Measurements from ENCODE around the gene ENTPD1.
"Not testable (repeated sequence)": the region's sequence is repeated elsewhere in the genome, so short reads cannot be mapped to it uniquely, and the experiment has no call there.

ENTPD1 gene

GRCh38 chr10:95793401-95794045 is 37.6 kb downstream of the ENTPD1 start:
- H3K27ac ChIP-seq (ENCODE audit: poor library complexity, severe bottlenecking) = no peak overlapping the region
- DNase-seq (ENCODE audit: low spot score) = no peak
- no peaks in the 10 kb centered on the region for H3K4me1 ChIP-seq (ENCODE audit: insufficient read depth, poor library complexity, severe bottlenecking)
- no peaks in the 10 kb centered on the region for H3K9me3 ChIP-seq (ENCODE audit: severe bottlenecking)
- no peak for ATAC-seq (ENCODE audit: low read depth)
- peaks cover 4% of the 10 kb centered on the region for H3K27me3 ChIP-seq (ENCODE audit: insufficient read depth, poor library complexity, severe bottlenecking)
- H3K36me3 ChIP-seq (ENCODE audit: low read depth) = no peaks in the 10 kb centered on the region
- TF ChIP-seq, protein P1, sequence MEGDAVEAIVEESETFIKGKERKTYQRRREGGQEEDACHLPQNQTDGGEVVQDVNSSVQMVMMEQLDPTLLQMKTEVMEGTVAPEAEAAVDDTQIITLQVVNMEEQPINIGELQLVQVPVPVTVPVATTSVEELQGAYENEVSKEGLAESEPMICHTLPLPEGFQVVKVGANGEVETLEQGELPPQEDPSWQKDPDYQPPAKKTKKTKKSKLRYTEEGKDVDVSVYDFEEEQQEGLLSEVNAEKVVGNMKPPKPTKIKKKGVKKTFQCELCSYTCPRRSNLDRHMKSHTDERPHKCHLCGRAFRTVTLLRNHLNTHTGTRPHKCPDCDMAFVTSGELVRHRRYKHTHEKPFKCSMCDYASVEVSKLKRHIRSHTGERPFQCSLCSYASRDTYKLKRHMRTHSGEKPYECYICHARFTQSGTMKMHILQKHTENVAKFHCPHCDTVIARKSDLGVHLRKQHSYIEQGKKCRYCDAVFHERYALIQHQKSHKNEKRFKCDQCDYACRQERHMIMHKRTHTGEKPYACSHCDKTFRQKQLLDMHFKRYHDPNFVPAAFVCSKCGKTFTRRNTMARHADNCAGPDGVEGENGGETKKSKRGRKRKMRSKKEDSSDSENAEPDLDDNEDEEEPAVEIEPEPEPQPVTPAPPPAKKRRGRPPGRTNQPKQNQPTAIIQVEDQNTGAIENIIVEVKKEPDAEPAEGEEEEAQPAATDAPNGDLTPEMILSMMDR (IDR thresholded peaks at IDR 0.05; ENCODE audit: poor library complexity, severe bottlenecking) = no peak
- no peak overlapping the region for H3K4me3 ChIP-seq (ENCODE audit: severe bottlenecking)

DNA sequence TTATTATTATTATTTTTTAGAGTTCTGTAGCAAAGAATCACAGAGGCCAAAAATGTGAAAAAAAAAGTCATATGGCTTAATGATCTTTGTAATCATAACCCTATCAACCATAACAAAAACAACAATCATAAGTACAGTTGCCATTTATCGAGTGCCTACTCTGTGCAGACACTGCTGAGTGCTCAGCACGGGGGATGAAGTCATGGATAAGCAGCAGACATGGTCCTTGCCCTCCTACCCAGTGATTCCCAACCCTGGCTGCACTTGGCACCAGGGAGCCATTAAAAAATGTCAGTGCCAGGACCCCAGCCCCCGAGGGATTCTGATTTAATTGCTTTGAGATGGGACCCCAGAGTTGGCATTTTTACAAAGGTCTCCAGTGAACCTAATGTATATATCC is 38.2 kb downstream of the ENTPD1 start:
- H3K4me3 ChIP-seq (ENCODE audit: severe bottlenecking) = no peak overlapping the region
- H3K36me3 ChIP-seq (ENCODE audit: low read depth) = no peaks in the 10 kb centered on the region
- no peak for DNase-seq (ENCODE audit: low spot score)
- no peaks in the 10 kb centered on the region for H3K9me3 ChIP-seq (ENCODE audit: severe bottlenecking)
- ATAC-seq (ENCODE audit: low read depth) = no peak
- TF ChIP-seq, protein P1 (IDR thresholded peaks at IDR 0.05; ENCODE audit: poor library complexity, severe bottlenecking) = no peak
- H3K4me1 ChIP-seq (ENCODE audit: insufficient read depth, poor library complexity, severe bottlenecking) = no peaks in the 10 kb centered on the region
- peaks cover 4% of the 10 kb centered on the region for H3K27me3 ChIP-seq (ENCODE audit: insufficient read depth, poor library complexity, severe bottlenecking)
- H3K27ac ChIP-seq (ENCODE audit: poor library complexity, severe bottlenecking) = no peak overlapping the region

DNA sequence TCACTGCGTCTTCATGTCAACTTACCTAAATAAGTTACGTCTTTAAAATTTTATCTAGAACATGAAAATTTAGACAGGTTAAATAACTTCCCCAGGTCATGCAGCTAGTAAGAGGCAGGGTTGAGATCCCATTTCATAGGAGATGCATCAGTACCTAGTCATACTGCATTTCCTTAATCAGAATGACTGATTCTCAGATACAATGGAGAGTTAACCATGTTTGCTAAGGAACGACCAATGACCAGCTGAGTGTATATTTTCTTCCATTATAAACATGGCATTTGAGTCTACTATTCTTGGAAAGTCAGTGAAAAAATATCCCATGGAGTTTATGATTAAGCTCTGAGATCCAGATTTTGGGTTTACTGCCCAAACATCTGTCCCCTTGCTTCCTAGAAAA is 39.6 kb downstream of the ENTPD1 start:
- DNase-seq (ENCODE audit: low spot score) = no peak
- Histone ChIP-seq H3K36me3 (ENCODE audit: low read depth) (no peaks in the 10 kb centered on the region), H3K4me1 (ENCODE audit: insufficient read depth, poor library complexity, severe bottlenecking) (no peaks in the 10 kb centered on the region), H3K27ac (ENCODE audit: poor library complexity, severe bottlenecking) (no peak overlapping the region), H3K9me3 (ENCODE audit: severe bottlenecking) (no peaks in the 10 kb centered on the region), H3K4me3 (ENCODE audit: severe bottlenecking) (no peak overlapping the region), H3K27me3 (ENCODE audit: insufficient read depth, poor library complexity, severe bottlenecking) (no peaks in the 10 kb centered on the region)
- no peak for ATAC-seq (ENCODE audit: low read depth)
- TF ChIP-seq, protein P1 (IDR thresholded peaks at IDR 0.05; ENCODE audit: poor library complexity, severe bottlenecking) = no peak

- TF ChIP-seq, protein P1 (IDR thresholded peaks at IDR 0.05; ENCODE audit: poor library complexity, severe bottlenecking) = no peak
- H3K36me3 ChIP-seq (ENCODE audit: low read depth) = no peaks in the 10 kb centered on the region
These were observed 40.5 kb downstream of the ENTPD1 start for GRCh38 chr10:95796504-95796903.

DNA sequence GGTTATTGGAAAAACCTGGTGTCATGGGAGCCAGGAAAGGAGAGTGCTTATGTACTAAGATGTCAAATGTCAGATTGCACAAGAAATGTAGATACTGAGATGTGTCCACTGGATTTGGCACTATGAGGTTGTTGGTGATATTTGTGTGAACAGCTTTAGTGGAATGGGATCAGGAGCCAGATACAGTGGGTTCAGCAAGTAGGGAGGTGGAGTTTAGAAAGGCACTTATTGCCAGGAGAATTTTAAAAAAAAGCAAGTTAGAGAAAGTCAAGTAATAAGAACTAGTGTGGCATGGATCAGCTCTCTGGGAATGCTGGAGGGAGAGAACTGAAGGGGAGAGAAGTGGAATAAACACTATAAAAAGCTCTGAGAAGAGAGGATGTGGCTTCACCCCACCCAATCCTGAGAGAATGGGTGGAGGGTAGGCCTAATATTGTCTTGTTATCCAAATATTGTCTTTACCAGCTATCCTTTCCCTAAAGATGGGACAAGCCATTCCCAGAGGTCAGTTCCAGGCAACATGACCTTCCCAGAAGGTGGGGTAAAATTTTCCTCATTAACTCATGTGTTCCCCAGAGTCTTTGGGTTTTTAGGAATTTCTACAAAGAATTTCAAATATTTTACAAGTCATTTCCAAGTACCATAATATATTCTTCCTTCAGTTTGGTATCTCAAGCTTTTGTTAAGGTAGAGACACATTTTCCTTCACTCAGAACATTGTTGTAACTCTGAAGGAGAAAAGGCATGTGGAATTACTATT is 42.3 kb downstream of the ENTPD1 start:
- TF ChIP-seq, protein P1 (IDR thresholded peaks at IDR 0.05; ENCODE audit: poor library complexity, severe bottlenecking) = no peak
- no peak for ATAC-seq (ENCODE audit: low read depth)
- H3K4me1 ChIP-seq (ENCODE audit: insufficient read depth, poor library complexity, severe bottlenecking) = no peaks in the 10 kb centered on the region
- no peaks in the 10 kb centered on the region for H3K36me3 ChIP-seq (ENCODE audit: low read depth)
- H3K27ac ChIP-seq (ENCODE audit: poor library complexity, severe bottlenecking) = no peak overlapping the region
- no peak for DNase-seq (ENCODE audit: low spot score)
- no peaks in the 10 kb centered on the region for H3K27me3 ChIP-seq (ENCODE audit: insufficient read depth, poor library complexity, severe bottlenecking)
- H3K9me3 ChIP-seq (ENCODE audit: severe bottlenecking) = no peaks in the 10 kb centered on the region
- no peak overlapping the region for H3K4me3 ChIP-seq (ENCODE audit: severe bottlenecking)

More at GRCh38 chr10:95796504-95796903, 40.5 kb downstream of the ENTPD1 start:
- Histone ChIP-seq H3K4me1 (ENCODE audit: insufficient read depth, poor library complexity, severe bottlenecking) (no peaks in the 10 kb centered on the region), H3K9me3 (ENCODE audit: severe bottlenecking) (no peaks in the 10 kb centered on the region), H3K27ac (ENCODE audit: poor library complexity, severe bottlenecking) (no peak overlapping the region), H3K4me3 (ENCODE audit: severe bottlenecking) (no peak overlapping the region), H3K27me3 (ENCODE audit: insufficient read depth, poor library complexity, severe bottlenecking) (no peaks in the 10 kb centered on the region)
- DNase-seq (ENCODE audit: low spot score) (no peak), ATAC-seq (ENCODE audit: low read depth) (no peak)

DNA sequence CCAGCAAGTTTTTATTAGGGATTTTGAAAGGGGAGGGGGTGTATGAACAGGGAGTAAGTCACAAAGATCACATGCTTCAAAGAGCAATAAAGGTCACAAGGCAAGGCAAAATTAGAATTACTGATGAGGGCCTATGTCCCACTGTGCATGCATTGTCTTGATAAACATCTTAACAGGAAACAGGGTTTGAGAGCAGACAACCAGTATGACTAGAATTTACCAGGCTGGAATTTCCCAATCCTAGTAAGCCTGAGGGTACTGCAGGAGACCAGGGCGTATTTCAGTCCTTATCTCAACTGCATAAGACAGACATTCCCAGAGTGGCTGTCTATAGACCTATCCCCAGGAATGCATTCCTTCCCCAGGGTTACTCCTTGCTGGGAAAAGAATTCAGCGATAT is 44.3 kb downstream of the ENTPD1 start:
- not testable (repeated sequence) for H3K36me3 ChIP-seq (ENCODE audit: low read depth); DNase-seq (ENCODE audit: low spot score); H3K27ac ChIP-seq (ENCODE audit: poor library complexity, severe bottlenecking); H3K9me3 ChIP-seq (ENCODE audit: severe bottlenecking); H3K4me3 ChIP-seq (ENCODE audit: severe bottlenecking); ATAC-seq (ENCODE audit: low read depth); H3K27me3 ChIP-seq (ENCODE audit: insufficient read depth, poor library complexity, severe bottlenecking); H3K4me1 ChIP-seq (ENCODE audit: insufficient read depth, poor library complexity, severe bottlenecking)

All from RWPE2 (cell line).